ENCODE data around the gene DLL4.

The DLL4 gene

DNA sequence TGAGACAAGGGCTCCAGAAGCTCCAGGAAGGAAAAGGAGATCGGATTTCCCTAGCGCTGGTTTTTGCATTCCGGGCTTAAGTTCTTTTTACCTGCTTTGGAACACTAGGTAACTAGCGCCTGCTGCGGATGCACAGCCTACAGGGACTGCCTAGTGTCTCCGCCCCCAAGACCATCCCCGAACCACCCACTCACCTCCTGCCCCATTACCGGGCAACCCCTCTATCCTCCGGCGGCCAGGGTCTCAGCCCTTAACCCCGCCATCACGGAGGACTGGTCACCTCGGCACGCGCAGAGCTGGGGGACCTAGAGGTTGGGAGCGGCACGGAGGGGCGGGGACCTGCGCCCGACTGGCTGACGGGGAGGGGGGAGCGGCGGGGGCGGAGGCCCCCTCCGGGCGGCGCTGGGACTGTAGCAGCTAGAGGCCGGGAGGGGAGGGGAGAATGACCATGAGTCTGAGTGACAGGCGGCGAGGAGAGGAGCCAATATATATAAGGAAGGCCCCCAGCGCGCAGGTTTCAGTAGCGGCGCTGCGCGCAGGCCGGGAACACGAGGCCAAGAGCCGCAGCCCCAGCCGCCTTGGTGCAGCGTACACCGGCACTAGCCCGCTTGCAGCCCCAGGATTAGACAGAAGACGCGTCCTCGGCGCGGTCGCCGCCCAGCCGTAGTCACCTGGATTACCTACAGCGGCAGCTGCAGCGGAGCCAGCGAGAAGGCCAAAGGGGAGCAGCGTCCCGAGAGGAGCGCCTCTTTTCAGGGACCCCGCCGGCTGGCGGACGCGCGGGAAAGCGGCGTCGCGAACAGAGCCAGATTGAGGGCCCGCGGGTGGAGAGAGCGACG is at the start of gene DLL4:
DLL4 (plus strand) TSS at position 520 of the 839 bp plus-strand sequence. CDS start 329 bp downstream, outside the sequence.
- DNase-seq (ENCODE audit: low read depth), result no peak

DNA sequence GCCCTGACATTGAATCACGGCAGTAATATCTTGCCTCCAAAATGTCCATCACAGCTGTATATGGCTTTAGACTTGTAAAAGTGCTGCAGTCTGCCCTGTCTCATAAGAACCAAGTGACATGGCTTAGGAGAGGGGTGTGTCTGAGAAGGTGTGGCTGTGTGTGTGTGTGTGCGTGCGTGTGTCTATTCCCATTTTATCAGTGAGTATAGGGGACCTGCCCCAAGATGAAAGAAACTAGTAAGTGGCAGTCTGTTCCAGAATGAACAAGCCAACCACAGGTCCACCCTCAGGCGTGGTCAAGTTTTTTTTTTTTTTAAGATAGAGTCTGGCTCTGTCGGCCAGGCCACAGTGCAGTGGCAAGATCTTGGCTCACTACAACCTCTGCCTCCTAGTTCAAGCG is 49.5 kb upstream of the DLL4 start:
- DNase-seq (ENCODE audit: low read depth), result no peak

GRCh38 chr15:40881351-40881750 is 47.8 kb upstream of the DLL4 start:
- no peak for DNase-seq (ENCODE audit: low read depth)

DNA sequence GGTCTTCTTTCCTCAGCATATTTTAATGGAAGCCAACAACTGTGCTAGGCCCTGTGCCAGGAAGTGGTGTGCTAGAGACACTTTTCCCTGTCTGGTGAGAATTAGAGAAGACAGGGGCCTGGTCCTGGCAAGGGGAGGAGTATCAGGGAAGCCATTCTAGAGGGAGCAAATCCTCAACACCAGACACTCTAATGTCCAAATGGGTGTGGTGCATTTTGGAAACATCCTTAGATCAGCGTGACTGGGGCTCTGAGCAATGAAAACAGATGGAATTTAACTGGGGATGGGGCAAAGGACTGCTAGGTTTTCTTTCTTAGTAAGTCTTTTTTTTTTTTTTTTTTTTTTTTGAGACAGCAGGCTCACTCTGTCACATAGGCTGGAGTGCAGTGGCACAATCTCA is 42.6 kb upstream of the DLL4 start:
- no peak for DNase-seq (ENCODE audit: low read depth)

- no peak for DNase-seq (ENCODE audit: low read depth)
These were observed 40.0 kb upstream of the DLL4 start for GRCh38 chr15:40889112-40889511.

DNA sequence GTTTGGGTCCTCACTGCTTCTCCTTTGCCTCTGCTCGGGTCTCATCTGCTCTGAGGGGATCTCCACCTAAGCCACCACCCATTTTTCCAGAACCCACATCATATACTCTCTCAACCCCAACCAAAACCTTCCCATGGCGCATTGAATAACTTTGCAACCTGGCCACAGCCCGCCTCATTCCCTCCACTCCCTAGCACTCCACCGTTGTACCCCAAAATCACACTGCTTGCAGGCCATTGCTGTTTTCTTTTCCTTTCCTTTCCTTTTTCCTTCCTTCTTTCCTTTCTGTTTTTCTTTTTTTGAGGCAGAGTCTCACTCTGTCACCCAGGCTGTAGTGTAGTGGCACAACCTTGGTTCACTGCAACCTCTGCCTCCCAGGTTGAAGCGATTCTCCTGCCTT is 38.0 kb upstream of the DLL4 start:
- no peak for DNase-seq (ENCODE audit: low read depth)

DNA sequence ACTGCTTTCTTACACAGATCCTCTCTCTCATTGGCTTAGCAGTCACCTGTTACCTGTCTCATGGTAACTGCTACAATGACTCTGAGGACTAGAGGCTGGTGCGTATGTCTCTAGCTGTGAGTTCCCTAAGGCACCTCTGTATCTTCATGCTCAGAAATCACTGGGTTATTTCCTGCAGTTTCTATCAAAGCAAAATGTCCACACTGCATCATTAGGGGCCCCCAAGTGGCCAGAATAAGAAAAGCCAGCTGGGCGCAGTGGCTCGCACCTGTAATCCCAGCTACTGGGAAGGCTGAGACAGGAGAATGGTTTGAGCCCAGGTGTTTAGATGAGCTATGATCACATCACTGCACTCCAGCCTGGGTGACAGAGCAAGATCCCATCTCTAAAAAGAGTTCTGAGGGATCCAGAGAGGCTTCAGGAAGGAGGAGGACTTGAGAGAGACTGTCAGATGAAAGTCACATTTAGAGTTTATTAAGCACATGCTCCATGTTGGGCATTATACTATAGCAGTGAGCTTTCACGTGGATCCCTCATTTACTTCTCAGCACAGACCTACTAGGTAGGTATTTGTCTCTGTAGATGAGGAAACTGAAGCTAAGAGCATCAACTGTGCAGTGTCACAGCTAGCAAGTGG is 37.2 kb upstream of the DLL4 start:
- DNase-seq (ENCODE audit: low read depth), result no peak

GRCh38 chr15:40892447-40893012 is 36.6 kb upstream of the DLL4 start:
- no peak for DNase-seq (ENCODE audit: low read depth)

GRCh38 chr15:40893019-40893670 is 36.0 kb upstream of the DLL4 start:
- DNase-seq (ENCODE audit: low read depth), result no peak

- DNase-seq (ENCODE audit: low read depth), result peak; percentile 84
These were observed 35.1 kb upstream of the DLL4 start, which contains the start of gene VPS18 for GRCh38 chr15:40893733-40894680. Gene VPS18, plus strand, starts transcription at chr15:40894450. Its CDS starts 319 bp downstream, at chr15:40894769.

DNA sequence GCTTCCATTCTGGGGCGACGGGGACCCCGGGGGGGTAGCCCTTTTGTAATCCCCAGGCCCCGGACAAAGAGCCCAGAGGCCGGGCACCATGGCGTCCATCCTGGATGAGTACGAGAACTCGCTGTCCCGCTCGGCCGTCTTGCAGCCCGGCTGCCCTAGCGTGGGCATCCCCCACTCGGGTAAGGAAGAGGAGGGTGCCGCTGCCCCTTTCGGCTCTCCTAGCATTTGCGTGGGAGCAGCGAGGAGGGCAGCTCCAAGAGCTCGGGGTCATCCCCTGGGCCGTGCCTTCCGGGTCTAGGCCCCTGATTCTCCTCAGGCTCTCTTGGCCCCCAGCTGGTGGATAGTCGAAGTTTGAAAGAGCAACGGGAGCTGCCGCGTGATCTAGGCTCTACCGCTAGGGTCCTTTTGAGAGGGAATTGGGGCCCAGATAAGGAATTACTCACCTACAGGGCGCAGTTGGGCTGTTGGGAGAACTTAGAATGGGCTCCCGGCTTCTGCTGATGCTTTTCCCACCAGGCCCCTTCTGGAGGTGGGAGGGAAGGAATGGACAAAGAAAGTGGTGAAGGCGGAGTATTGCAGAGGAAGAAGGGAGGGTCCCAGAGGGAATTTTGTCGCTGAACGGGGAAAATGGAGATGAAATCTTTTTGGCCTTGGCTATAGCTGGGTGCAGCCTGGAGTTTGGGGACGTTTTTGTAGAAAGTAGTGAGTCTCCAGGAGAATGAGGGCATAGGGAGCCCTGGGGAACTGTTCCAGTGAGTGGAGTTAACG is 34.3 kb upstream of the DLL4 start:
- DNase-seq (ENCODE audit: low read depth), result no peak

GRCh38 chr15:40899536-40900207 is 29.5 kb upstream of the DLL4 start:
- DNase-seq (ENCODE audit: low read depth), result no peak

- no peak for DNase-seq (ENCODE audit: low read depth)
These were observed 28.7 kb upstream of the DLL4 start for GRCh38 chr15:40900256-40901052.

DNA sequence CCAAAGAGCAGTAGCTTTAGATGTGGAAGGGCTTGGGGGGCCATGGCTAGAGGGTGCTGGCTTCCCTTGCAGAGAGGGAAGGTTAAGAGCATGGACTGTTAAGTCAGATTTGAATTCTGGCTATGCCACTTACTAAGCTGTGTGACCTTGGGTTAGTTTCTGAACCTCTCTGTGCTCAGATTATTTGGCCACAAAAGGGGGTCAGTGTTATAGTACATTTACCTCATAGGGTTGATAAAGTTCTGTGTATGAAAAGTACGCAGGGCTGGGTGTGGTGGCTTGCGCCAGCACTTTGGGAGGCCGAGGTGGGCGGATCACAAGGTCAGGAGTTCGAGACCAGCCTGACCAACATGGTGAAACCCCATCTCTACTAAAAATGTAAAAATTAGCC is 28.1 kb upstream of the DLL4 start:
- no peak for DNase-seq (ENCODE audit: low read depth)

- DNase-seq (ENCODE audit: low read depth), result no peak
These were observed 26.3 kb upstream of the DLL4 start for GRCh38 chr15:40902605-40903561.

GRCh38 chr15:40904552-40905201 is 24.5 kb upstream of the DLL4 start:
- no peak for DNase-seq (ENCODE audit: low read depth)

Measured in non-pigmented ciliary epithelial cell (primary cell).